Spleen (tissue), 11 donors: Measurements from ENCODE around the gene BTN1A1. TPM values are rescaled to one million over a fixed set of nuclear protein-coding genes. Genes with fewer than 3 reads are reported as not detected.

ENCODE experiments used
- DNase-seq: peaks from one replicate; pipeline ENCODE4 v3.0.0-alpha.2; 2020
- H3K27ac ChIP-seq, 8 donors: fragments of 200-600 bp; sonication (generic) in 7 of 8; 1 replicate in 4 of 8; 2 replicates in 4 of 8; pipeline versions ENCODE4 v1.5.0 to v1.8.0; 2016 to 2021; ENCODE audit warnings: inconsistent platforms in 4 of 8, mild to moderate bottlenecking in 4 of 8, moderate library complexity in 1 of 8
- H3K27me3 ChIP-seq, 7 donors: fragments of 200-600 bp; sonication (generic) in 6 of 7; replicated peaks in 1 of 7; 1 replicate in 4 of 7; 2 replicates in 3 of 7; pipeline versions ENCODE4 v1.5.0 to v1.8.0; 2016 to 2021; ENCODE audit warnings: inconsistent platforms in 3 of 7, mild to moderate bottlenecking in 1 of 7
- H3K36me3 ChIP-seq, 6 donors: fragments of 200-600 bp; sonication (generic) in 5 of 6; 1 replicate in 4 of 6; 2 replicates in 2 of 6; pipeline versions ENCODE4 v1.5.0 to v1.8.0; 2016 to 2021; ENCODE audit warnings: inconsistent platforms in 2 of 6
- H3K4me1 ChIP-seq, 6 donors: fragments of 200-600 bp; sonication (generic) in 5 of 6; 1 replicate in 3 of 6; 2 replicates in 3 of 6; pipeline versions ENCODE4 v1.5.0 to v1.8.0; 2016 to 2021; ENCODE audit warnings: inconsistent platforms in 3 of 6
- H3K4me3 ChIP-seq, 8 donors: fragments of 200-600 bp; sonication (generic) in 7 of 8; 1 replicate in 4 of 8; 2 replicates in 4 of 8; pipeline versions ENCODE4 v1.5.0 to v1.8.0; 2016 to 2021; ENCODE audit warnings: inconsistent platforms in 4 of 8, mild to moderate bottlenecking in 4 of 8, moderate library complexity in 2 of 8
- H3K9me3 ChIP-seq, 8 donors: fragments of 200-600 bp; sonication (generic) in 7 of 8; 1 replicate in 4 of 8; 2 replicates in 4 of 8; pipeline versions ENCODE4 v1.5.0 to v1.8.0; 2016 to 2021; ENCODE audit warnings: inconsistent platforms in 4 of 8
- POLR2A ChIP-seq, 3 donors: fragments of 450-650 bp; IDR thresholded peaks; one replicate each; pipeline ENCODE4 v1.5.1; 2017; ENCODE audit warnings: antibody characterized with exemption in 3 of 3, mild to moderate bottlenecking in 1 of 3
- POLR2AphosphoS5 ChIP-seq, 3 donors: sonication (generic); formaldehyde crosslinking; IDR thresholded peaks; one replicate each; pipeline ENCODE4 v1.5.1; 2017; ENCODE audit warnings: antibody characterized with exemption in 3 of 3
- WGBS, 5 donors: extraction: QIAGEN DNeasy Blood & Tissue Kit in 3 of 5; methylation state at CpG; one replicate each; pipeline versions ENCODE4 v1.1.5 to v1.1.7; 2013 to 2018; 5-methylcytosine and 5-hydroxymethylcytosine counted together
- intact Hi-C: fragments of 100-400 bp; cut with DNase I; formaldehyde crosslinking; loops from one replicate; pipeline ENCODE4 v1.15.0; 2023; ENCODE audit warnings: low total_unique reads
- polyA plus RNA-seq, 3 donors: library from polyadenylated mRNA; stranded (reverse); fragments of 200-250 nt; gene quantifications; one replicate each; pipeline ENCODE4 v1.2.1, GENCODE V29; 2013
- small RNA-seq, 4 donors: library from RNA; depleted of rRNA; stranded (forward); fragments of <200 nt; gene quantifications; one replicate each; pipeline ENCODE3, GENCODE V24; 2016
- total RNA-seq, 7 donors: library from RNA; depleted of rRNA in 3 of 7; stranded (reverse); fragments of >200 nt in 3 of 7; fragmentation: NEBNext Ultra II Directional in 4 of 7; extraction: Animal tissue kit (Norgen Biotek cat#: 25700) in 4 of 7; gene quantifications; one replicate each; pipeline versions ENCODE4 v1.1.0 to v1.2.1, GENCODE V29; 2016 to 2021
- TF ChIP-seq, protein P1 (sequence below), 11 experiments: fragments of 200-600 bp in 7 of 11; fragments of 450-650 bp in 4 of 11; sonication (generic) in 4 of 11; IDR thresholded peaks in 8 of 11; conservative IDR thresholded peaks in 3 of 11; 1 replicate in 7 of 11; 2 replicates in 4 of 11; pipeline versions ENCODE4 v1.4.0 to v1.8.0; 2016 to 2021; ENCODE audit warnings: antibody characterized with exemption in 11 of 11, inconsistent platforms in 4 of 11, mild to moderate bottlenecking in 1 of 11
- donor health status: healthy with polysubstance abuse.
- donor health status: DM: no; HTN: no; CAD: no; lungs with moderate emphysema.
- donor health status: DM: no; HTN: no; CAD: no.
- donor health status: Bipolar disorder and iron deficiency.
- donor health status: healthy.
- donor health status: DM: no; HTN: no; CAD: no.
- donor health status: DM: yes; HTN: yes; CAD: no.

BTN1A1 gene
- total and polyA plus RNA-seq, 10 donors = 0.23 to 1.1 (median 0.35) TPM

DNA sequence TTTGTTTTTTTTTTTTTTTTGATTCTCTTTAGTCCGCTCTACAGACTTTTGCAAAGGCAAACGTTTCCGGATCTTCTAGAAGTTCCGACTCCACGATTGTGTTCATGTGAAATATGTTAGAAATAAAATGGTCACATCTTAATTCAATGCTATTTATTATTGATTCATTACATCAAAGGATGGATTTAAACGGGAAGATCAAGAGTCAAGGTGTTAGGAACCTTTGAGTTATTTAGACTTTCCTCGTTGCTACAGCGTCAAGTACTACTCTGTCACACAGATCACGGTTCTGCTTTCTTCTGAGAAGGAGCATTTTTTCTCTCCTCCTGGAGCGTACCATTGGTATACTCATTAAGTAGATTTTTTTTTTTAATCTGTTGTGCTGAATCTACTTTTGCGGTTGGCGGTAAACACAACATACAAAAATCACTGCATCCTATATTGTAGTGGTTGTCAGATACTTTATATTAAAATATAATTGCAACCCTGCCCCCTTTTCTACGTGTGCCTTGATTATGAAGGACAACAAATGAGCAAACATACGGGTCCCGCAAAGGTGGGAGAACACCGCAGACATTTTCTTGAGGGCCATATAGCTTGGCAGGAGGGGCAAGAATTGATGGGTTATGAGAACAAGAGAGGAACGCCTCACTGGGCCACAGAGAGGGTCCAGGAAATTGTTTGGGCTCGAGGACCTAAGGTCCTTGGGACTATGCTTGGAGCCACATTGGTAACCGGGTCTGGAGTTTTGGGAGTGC lies 55.6 kb downstream of the BTN1A1 start:
- no peak for DNase-seq
- H3K9me3 ChIP-seq = no peaks in the 10 kb centered on the region
- intact Hi-C loops = no loop called here
- no peaks in the 10 kb centered on the region for H3K27me3 ChIP-seq
- H3K27ac ChIP-seq = peak overlapping the region in 6 of 8 donors; percentile 76 to 87 (median 82)
- H3K4me1 ChIP-seq = peaks cover 14 to 40% (median 32%) of the 10 kb centered on the region in 6 donors
- TF ChIP-seq POLR2AphosphoS5 (IDR thresholded peaks at IDR 0.05) (no peak), POLR2A (IDR thresholded peaks at IDR 0.05) (no peak)
- TF ChIP-seq, protein P1, sequence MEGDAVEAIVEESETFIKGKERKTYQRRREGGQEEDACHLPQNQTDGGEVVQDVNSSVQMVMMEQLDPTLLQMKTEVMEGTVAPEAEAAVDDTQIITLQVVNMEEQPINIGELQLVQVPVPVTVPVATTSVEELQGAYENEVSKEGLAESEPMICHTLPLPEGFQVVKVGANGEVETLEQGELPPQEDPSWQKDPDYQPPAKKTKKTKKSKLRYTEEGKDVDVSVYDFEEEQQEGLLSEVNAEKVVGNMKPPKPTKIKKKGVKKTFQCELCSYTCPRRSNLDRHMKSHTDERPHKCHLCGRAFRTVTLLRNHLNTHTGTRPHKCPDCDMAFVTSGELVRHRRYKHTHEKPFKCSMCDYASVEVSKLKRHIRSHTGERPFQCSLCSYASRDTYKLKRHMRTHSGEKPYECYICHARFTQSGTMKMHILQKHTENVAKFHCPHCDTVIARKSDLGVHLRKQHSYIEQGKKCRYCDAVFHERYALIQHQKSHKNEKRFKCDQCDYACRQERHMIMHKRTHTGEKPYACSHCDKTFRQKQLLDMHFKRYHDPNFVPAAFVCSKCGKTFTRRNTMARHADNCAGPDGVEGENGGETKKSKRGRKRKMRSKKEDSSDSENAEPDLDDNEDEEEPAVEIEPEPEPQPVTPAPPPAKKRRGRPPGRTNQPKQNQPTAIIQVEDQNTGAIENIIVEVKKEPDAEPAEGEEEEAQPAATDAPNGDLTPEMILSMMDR (IDR thresholded peaks at IDR 0.05 in 8 of 11, conservative IDR thresholded peaks at IDR 0.05 in 3 of 11) = no peak
- WGBS, 5 donors = 48 to 74% (median 54%) methylated on average over 19 of the region's 19 CpGs
- H3K4me3 ChIP-seq = peak overlapping the region in 2 of 8 donors; percentile 49 to 75
- H3K36me3 ChIP-seq = no peaks in the 10 kb centered on the region

DNA sequence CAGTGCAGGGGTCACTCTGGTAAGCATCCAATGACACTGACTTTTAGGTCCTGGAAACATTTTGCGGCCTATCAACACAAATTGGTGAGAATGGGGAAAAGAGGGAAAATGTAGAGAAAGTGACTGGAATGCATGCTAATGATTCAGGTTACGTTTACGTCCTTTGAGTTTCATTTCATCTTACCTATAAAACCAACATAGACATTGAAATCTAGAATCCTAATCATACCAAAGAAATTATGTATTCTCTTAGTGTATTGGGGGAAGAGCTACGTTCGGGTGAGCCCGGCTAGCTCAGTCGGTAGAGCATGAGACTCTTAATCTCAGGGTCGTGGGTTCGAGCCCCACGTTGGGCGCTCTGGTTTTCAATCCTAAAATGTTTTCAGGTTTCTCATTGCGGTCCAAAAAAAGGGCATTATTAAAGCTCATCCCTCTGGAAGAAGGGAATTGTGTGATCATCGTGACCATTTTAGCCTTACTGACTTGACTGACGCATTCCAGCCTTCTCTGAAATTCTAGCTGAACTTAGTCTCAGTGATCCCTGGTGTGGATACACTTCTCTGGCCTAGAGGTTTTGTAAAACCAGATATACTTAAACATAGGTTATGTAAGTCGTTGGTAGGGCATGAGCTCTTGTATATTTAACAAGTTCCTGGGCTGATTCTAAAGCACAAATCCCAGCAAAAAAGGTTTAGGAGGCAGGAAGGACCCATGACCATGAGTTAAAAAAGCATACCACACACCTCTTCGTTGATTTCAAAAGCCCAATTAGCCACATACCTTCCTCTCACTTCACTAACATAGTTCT lies 56.4 kb downstream of the BTN1A1 start:
- intact Hi-C loops = no loop called here
- TF ChIP-seq POLR2A (IDR thresholded peaks at IDR 0.05) = no peak
- TF ChIP-seq POLR2AphosphoS5 (IDR thresholded peaks at IDR 0.05) = no peak
- TF ChIP-seq, protein P1 (IDR thresholded peaks at IDR 0.05 in 8 of 11, conservative IDR thresholded peaks at IDR 0.05 in 3 of 11) = no peak
- Histone ChIP-seq H3K36me3 (no peaks in the 10 kb centered on the region), H3K4me3 (no peak overlapping the region), H3K4me1 (peaks cover 14 to 33% (median 26%) of the 10 kb centered on the region in 6 donors), H3K27me3 (no peaks in the 10 kb centered on the region), H3K9me3 (no peaks in the 10 kb centered on the region), H3K27ac (peak overlapping the region in 2 of 8 donors; percentile 8 to 32)
- WGBS, 5 donors = 40 to 56% (median 47%) methylated on average over 16 of the region's 16 CpGs
- no peak for DNase-seq

Small RNA genes lying within 50 kb of the gene (small RNA-seq; reads per million reads assigned to genes)
- 0 reads per million in 4 donors for gene RNU6-502P

Other genes with a start within 250 kb of the BTN1A1 start
- 100 to 1,000 TPM in 6 of 7 donors, 10 to 100 TPM in 1; 78.9 to 157 (median 136) TPM for gene BTN3A2, start 135.1 kb upstream of the BTN1A1 start, total RNA-seq
- gene BTN3A2, start 135.1 kb upstream of the BTN1A1 start, polyA plus RNA-seq = 10 to 100 TPM; 41.0 to 52.6 (median 42.4) TPM
- 10 to 100 TPM; 21.1 to 41.0 (median 38.1) TPM for gene BTN2A2, start 117.2 kb upstream of the BTN1A1 start, total RNA-seq
- 10 to 100 TPM; 13.3 to 15.9 (median 15.0) TPM for gene BTN2A2, start 117.2 kb upstream of the BTN1A1 start, polyA plus RNA-seq
- 100 to 1,000 TPM in 6 of 7 donors, 10 to 100 TPM in 1; 90.1 to 142 (median 109) TPM for gene BTN3A1, start 98.0 kb upstream of the BTN1A1 start, total RNA-seq
- 10 to 100 TPM; 25.1 to 40.4 (median 34.1) TPM for gene BTN3A1, start 98.0 kb upstream of the BTN1A1 start, polyA plus RNA-seq
- gene BTN3A3, start 59.8 kb upstream of the BTN1A1 start, total RNA-seq = 100 to 1,000 TPM in 2 of 7 donors, 10 to 100 TPM in 5; 82.8 to 128 (median 89.5) TPM
- 10 to 100 TPM; 20.0 to 26.8 (median 22.3) TPM for gene BTN3A3, start 59.8 kb upstream of the BTN1A1 start, polyA plus RNA-seq
- gene BTN2A1, start 42.3 kb upstream of the BTN1A1 start, total RNA-seq = 10 to 100 TPM; 31.7 to 50.8 (median 41.4) TPM
- gene BTN2A1, start 42.3 kb upstream of the BTN1A1 start, polyA plus RNA-seq = 10 to 100 TPM; 17.0 to 31.4 (median 29.8) TPM
- gene HMGN4, start 38.1 kb downstream of the BTN1A1 start, total RNA-seq = 10 to 100 TPM; 47.2 to 68.4 (median 58.2) TPM
- gene HMGN4, start 38.1 kb downstream of the BTN1A1 start, polyA plus RNA-seq = 10 to 100 TPM; 33.3 to 52.0 (median 51.4) TPM
- 10 to 100 TPM; 14.9 to 21.4 (median 18.6) TPM for gene ABT1, start 96.7 kb downstream of the BTN1A1 start, total RNA-seq
- gene ABT1, start 96.7 kb downstream of the BTN1A1 start, polyA plus RNA-seq = 10 to 100 TPM; 20.2 to 26.2 (median 23.9) TPM
- gene ZNF322, start 159.4 kb downstream of the BTN1A1 start, total RNA-seq = 10 to 100 TPM; 19.1 to 25.9 (median 22.2) TPM
- gene ZNF322, start 159.4 kb downstream of the BTN1A1 start, polyA plus RNA-seq = 1 to 10 TPM; 6.1 to 8.0 (median 6.4) TPM